HUES64 (cell line): ENCODE results near the gene GRK5. TPM values are rescaled to one million over a fixed set of nuclear protein-coding genes. Genes with fewer than 3 reads are reported as not detected.

Source experiments
- H3K27ac ChIP-seq: 2 replicates; pipeline ENCODE4 v1.7.0; 2013; ENCODE audit warnings: low read depth, low read length, inconsistent platforms
- H3K27me3 ChIP-seq: 2 replicates; pipeline ENCODE4 v1.6.1; 2013; ENCODE audit warnings: mild to moderate bottlenecking, low read length; ENCODE audit not compliant: insufficient read depth
- H3K36me3 ChIP-seq: 2 replicates; pipeline ENCODE4 v1.6.1; 2013; ENCODE audit warnings: mild to moderate bottlenecking, low read length; ENCODE audit not compliant: insufficient read depth
- H3K4me1 ChIP-seq: 2 replicates; pipeline ENCODE4 v1.6.1; 2013; ENCODE audit warnings: mild to moderate bottlenecking, low read length, moderate library complexity; ENCODE audit not compliant: insufficient read depth
- H3K4me3 ChIP-seq: 2 replicates; pipeline ENCODE4 v1.5.1; 2013; ENCODE audit warnings: mild to moderate bottlenecking, low read length, moderate library complexity
- H3K9ac ChIP-seq: 2 replicates; pipeline ENCODE4 v1.6.1; 2013; ENCODE audit warnings: mild to moderate bottlenecking, low read depth, low read length
- H3K9me3 ChIP-seq: 2 replicates; pipeline ENCODE4 v1.6.1; 2013; ENCODE audit warnings: low read depth, low read length; ENCODE audit not compliant: insufficient read depth
- WGBS: fragments of 150-250, 120-280 bp; methylation state at CpG from one replicate; pipeline ENCODE4 v1.1.7; 2013; ENCODE audit warnings: missing lambda C conversion rate; 5-methylcytosine and 5-hydroxymethylcytosine counted together
- polyA plus RNA-seq, 2 experiments: library from polyadenylated mRNA; stranded (reverse); fragments of 50-300 nt; gene quantifications; one replicate each; pipeline ENCODE4 v1.2.3, GENCODE V29; 2013

GRK5 gene
- polyA plus RNA-seq (2013, experiment 1 of 2): 2.0 TPM
- 3.2 TPM for polyA plus RNA-seq (2013, experiment 2 of 2)

GRCh38 chr10:119207366-119207666, at the start of gene GRK5:
TSS of gene GRK5 (plus strand) at chr10:119207571. CDS start at chr10:119207918, 347 bp downstream.
- H3K4me1 ChIP-seq: peaks cover 35% of the 10 kb centered on the region
- H3K36me3 ChIP-seq: no peaks in the 10 kb centered on the region
- WGBS: 2% methylated on average over 31 of the region's 34 CpGs
- H3K27ac ChIP-seq: peak within 1 kb of the TSS; percentile 70; the same call in 1 of the 2 replicates
- H3K27me3 ChIP-seq: peaks cover 19% of the 10 kb centered on the region
- no peaks in the 10 kb centered on the region for H3K9me3 ChIP-seq
- H3K4me3 ChIP-seq: peak within 1 kb of the TSS; percentile 75
- peak within 1 kb of the TSS; percentile 93 for H3K9ac ChIP-seq

DNA sequence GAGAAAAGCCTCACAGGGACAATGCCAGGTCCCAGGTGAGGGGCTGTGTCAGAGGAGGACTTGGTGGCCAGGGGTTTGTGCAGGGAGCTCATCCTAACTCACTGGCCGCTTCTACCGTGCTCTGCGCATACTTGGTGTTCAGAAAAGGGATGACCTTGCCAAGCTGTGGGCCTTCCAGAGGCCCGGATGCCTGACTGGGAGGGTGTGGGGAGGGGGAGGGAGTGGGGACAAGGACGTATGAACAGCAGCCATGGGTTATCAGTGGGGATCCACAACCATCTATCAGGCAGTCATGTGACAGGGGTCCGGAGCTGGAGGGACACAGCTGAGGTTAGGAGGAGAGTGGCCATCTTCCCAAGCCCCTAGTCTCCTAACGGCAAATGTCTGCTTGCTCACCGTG, 48.0 kb upstream of the GRK5 start:
- peaks cover 27% of the 10 kb centered on the region for H3K36me3 ChIP-seq
- H3K27ac ChIP-seq: no peak overlapping the region
- H3K4me3 ChIP-seq: no peak overlapping the region
- no peaks in the 10 kb centered on the region for H3K27me3 ChIP-seq
- H3K4me1 ChIP-seq: no peaks in the 10 kb centered on the region
- 82% methylated on average over 8 of the region's 8 CpGs for WGBS
- H3K9ac ChIP-seq: no peak overlapping the region
- no peaks in the 10 kb centered on the region for H3K9me3 ChIP-seq

DNA sequence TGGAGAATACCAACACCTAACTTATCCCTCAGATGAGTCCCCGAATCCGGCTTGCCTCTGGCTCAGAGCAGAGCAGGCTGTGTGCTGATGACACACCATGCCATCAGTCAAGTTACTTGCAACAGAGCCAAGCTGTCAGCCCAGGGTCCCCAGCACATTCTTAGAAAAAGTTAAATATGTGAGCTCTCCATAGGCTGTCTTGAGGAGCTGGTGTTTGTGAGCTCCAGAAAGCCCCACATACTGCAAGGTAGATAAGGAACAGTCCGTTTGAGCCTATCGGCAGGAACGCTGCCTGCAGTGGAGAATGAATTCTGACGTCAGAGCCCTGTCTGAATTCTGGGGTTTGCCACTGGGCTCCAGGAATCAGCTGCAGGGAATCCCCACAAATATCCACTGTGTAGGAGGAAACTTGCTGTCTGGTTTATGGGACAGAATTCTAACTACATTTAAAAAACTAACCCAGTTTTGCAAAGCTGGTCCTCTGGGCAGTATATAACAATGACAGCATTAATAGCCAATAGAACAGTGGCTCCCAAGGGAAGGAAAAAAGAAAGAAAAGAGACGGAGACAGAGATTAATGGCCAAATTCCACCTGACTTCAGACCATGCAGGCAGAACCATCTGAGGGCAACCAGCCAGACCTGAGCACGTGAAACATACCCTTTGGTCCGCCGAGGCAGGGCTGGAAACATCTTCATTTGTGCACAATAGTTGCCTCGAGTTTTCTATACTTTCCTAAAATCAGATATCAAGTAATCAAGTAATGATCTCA, 45.5 kb upstream of the GRK5 start:
- Histone ChIP-seq H3K4me3 (no peak overlapping the region), H3K27ac (no peak overlapping the region), H3K9me3 (no peaks in the 10 kb centered on the region), H3K4me1 (peaks cover 4% of the 10 kb centered on the region; the same call in 1 of the 2 replicates), H3K9ac (no peak overlapping the region), H3K27me3 (no peaks in the 10 kb centered on the region), H3K36me3 (peaks cover 16% of the 10 kb centered on the region)
- WGBS: 93% methylated on average over 11 of the region's 11 CpGs

GRCh38 chr10:119162452-119163092, 44.8 kb upstream of the GRK5 start:
- H3K9ac ChIP-seq: no peak overlapping the region
- peaks cover 4% of the 10 kb centered on the region; the same call in 1 of the 2 replicates for H3K4me1 ChIP-seq
- peaks cover 19% of the 10 kb centered on the region for H3K36me3 ChIP-seq
- H3K27ac ChIP-seq: no peak overlapping the region
- H3K27me3 ChIP-seq: no peaks in the 10 kb centered on the region
- 96% methylated on average over 5 of the region's 5 CpGs for WGBS
- H3K9me3 ChIP-seq: no peaks in the 10 kb centered on the region
- H3K4me3 ChIP-seq: no peak overlapping the region

GRCh38 chr10:119165171-119166117, 41.9 kb upstream of the GRK5 start, which contains the start of gene SFXN4:
TSS of gene SFXN4 (minus strand) at chr10:119165714. CDS start at chr10:119165647, 67 bp downstream.
- Histone ChIP-seq H3K4me1 (peaks cover 4% of the 10 kb centered on the region; the same call in 1 of the 2 replicates), H3K36me3 (peaks cover 33% of the 10 kb centered on the region), H3K4me3 (peak within 1 kb of the TSS; percentile 75), H3K27me3 (no peaks in the 10 kb centered on the region), H3K9me3 (no peaks in the 10 kb centered on the region), H3K9ac (peak within 1 kb of the TSS; percentile 89), H3K27ac (peak within 1 kb of the TSS; percentile 73)
- 3% methylated on average over 89 of the region's 90 CpGs for WGBS

DNA sequence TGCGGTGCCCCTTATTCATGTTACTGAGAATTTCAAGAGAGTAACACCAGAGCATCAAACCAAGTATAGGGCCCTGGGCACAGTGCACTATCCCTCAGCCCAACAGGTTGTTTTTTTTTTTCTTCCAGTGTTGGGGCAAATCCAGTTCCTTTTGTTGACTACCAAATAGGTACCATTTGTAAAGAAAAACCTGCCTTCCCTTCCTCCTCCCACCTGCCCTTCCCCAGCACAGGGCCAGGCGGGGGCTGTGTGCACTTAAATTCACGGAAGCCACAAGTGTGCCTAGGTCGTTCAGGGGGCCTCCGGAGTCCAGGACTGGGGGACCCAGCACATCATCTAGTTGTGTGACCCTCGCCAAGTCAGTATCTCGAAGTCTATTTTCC, 41.3 kb upstream of the GRK5 start:
- WGBS: 75% methylated on average over 7 of the region's 7 CpGs
- Histone ChIP-seq H3K9me3 (no peaks in the 10 kb centered on the region), H3K36me3 (peaks cover 37% of the 10 kb centered on the region), H3K9ac (peak overlapping the region; percentile 89; the same call in 1 of the 2 replicates), H3K4me1 (peaks cover 4% of the 10 kb centered on the region; the same call in 1 of the 2 replicates), H3K27me3 (no peaks in the 10 kb centered on the region), H3K4me3 (peak overlapping the region; percentile 75), H3K27ac (peak overlapping the region; percentile 38; the same call in 1 of the 2 replicates)

DNA sequence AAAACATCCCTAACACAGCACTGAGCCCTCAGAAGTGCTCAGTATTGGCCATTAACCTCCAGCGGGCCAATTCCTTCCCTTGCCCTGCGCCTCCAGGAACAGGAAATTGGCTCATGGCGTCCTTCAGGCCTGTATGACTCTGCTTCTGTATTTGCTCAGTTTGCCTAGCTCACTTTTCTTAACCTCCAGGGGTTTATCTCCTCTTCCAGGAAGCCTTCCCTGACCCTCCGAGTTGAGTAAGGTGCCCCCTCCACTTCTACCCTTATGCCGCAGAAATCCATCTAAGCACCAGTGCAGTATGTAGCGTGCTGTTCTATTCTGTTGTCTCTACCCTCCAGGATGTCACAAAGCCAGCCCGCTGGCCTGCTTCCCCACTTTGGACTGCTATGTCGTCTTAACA, 40.8 kb upstream of the GRK5 start:
- 67% methylated on average over 8 of the region's 8 CpGs for WGBS
- peaks cover 41% of the 10 kb centered on the region for H3K36me3 ChIP-seq
- H3K27me3 ChIP-seq: no peaks in the 10 kb centered on the region
- no peak overlapping the region for H3K27ac ChIP-seq
- H3K9me3 ChIP-seq: no peaks in the 10 kb centered on the region
- H3K4me3 ChIP-seq: peak overlapping the region; percentile 75; the same call in 1 of the 2 replicates
- H3K9ac ChIP-seq: no peak overlapping the region
- peaks cover 4% of the 10 kb centered on the region; the same call in 1 of the 2 replicates for H3K4me1 ChIP-seq

DNA sequence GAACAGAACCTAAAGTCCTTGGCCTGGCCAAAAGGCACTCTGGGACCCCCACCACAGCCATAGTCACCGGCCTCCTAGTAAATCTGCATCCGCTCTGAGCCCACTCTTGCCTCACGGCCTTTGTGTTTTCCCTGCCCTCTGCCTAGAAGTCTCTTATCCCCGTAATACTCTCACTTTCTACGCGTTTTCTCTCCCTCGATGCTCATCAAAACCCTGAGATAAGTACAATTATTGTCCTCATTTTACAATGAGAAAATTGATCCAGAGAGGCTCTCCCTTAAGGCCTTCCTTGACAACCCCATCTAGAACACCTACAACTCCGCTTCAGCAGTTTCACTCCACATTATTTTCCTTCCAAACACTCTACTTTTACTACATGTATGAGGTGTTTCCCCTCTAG, 40.3 kb upstream of the GRK5 start:
- Histone ChIP-seq H3K36me3 (peaks cover 46% of the 10 kb centered on the region), H3K27me3 (no peaks in the 10 kb centered on the region), H3K4me3 (no peak overlapping the region), H3K4me1 (peaks cover 4% of the 10 kb centered on the region; the same call in 1 of the 2 replicates), H3K27ac (no peak overlapping the region), H3K9ac (no peak overlapping the region), H3K9me3 (no peaks in the 10 kb centered on the region)
- 78% methylated on average over 8 of the region's 8 CpGs for WGBS

DNA sequence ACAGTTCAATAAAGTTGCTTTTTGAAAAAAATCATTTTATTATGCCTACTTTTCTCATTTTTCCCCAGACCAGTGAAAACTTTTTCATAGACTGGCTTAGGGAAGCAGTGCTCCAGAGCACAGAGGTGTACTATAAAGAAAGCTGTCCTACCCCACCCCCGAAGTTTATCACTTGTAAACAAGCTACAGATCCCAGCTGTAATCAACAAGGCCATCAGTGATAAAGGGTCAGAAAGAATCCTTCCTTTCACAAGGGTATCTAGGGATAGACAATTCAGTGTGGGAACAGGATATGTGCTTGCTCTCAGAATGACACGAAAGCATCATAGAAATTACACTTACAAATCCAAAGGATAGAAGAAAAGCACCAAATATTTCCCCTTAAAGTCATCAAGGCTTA, 33.3 kb upstream of the GRK5 start:
- peaks cover 71% of the 10 kb centered on the region for H3K36me3 ChIP-seq
- H3K27ac ChIP-seq: no peak overlapping the region
- H3K9ac ChIP-seq: no peak overlapping the region
- H3K27me3 ChIP-seq: no peaks in the 10 kb centered on the region
- H3K9me3 ChIP-seq: no peaks in the 10 kb centered on the region
- 88% methylated on average over 2 of the region's 2 CpGs for WGBS
- peaks cover 3% of the 10 kb centered on the region; the same call in 1 of the 2 replicates for H3K4me1 ChIP-seq
- no peak overlapping the region for H3K4me3 ChIP-seq

- no peak overlapping the region for H3K4me3 ChIP-seq
- H3K27me3 ChIP-seq: no peaks in the 10 kb centered on the region
- peaks cover 53% of the 10 kb centered on the region for H3K36me3 ChIP-seq
- no peaks in the 10 kb centered on the region for H3K9me3 ChIP-seq
- no peak overlapping the region for H3K27ac ChIP-seq
- H3K4me1 ChIP-seq: peaks cover 4% of the 10 kb centered on the region; the same call in 1 of the 2 replicates
- no peak overlapping the region for H3K9ac ChIP-seq
- 91% methylated on average over 6 of the region's 6 CpGs for WGBS
Observed at GRCh38 chr10:119176166-119176565, 31.2 kb upstream of the GRK5 start.
